ENCODE data around the gene BCL2L14.

BCL2L14 gene

DNA sequence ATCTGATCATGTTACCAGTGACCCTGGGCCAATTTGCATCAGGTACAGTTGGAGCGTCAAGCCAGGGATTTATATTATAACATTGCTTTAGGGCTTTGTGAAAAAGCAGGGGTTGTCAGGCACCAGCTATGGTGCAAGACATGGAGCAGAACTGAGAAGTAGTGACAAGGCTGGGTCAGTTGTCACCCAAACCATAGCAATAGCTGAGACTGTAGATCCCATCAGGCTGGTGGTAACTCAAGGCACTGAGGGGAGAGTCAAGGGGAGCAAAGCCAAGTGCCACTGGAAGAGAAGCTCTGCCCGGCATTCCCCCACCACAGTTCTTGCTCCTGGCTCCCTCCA, 16.9 kb downstream of the BCL2L14 start:
- no peak for DNase-seq (ENCODE audit: low read depth)
- TF ChIP-seq, protein P1, sequence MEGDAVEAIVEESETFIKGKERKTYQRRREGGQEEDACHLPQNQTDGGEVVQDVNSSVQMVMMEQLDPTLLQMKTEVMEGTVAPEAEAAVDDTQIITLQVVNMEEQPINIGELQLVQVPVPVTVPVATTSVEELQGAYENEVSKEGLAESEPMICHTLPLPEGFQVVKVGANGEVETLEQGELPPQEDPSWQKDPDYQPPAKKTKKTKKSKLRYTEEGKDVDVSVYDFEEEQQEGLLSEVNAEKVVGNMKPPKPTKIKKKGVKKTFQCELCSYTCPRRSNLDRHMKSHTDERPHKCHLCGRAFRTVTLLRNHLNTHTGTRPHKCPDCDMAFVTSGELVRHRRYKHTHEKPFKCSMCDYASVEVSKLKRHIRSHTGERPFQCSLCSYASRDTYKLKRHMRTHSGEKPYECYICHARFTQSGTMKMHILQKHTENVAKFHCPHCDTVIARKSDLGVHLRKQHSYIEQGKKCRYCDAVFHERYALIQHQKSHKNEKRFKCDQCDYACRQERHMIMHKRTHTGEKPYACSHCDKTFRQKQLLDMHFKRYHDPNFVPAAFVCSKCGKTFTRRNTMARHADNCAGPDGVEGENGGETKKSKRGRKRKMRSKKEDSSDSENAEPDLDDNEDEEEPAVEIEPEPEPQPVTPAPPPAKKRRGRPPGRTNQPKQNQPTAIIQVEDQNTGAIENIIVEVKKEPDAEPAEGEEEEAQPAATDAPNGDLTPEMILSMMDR (IDR thresholded peaks at IDR 0.05; ENCODE audit: insufficient read depth, low read depth, low read length, missing control alignments), result no peak
- no peak overlapping the region for H3K4me3 ChIP-seq (ENCODE audit: low read depth, low read length)

DNA sequence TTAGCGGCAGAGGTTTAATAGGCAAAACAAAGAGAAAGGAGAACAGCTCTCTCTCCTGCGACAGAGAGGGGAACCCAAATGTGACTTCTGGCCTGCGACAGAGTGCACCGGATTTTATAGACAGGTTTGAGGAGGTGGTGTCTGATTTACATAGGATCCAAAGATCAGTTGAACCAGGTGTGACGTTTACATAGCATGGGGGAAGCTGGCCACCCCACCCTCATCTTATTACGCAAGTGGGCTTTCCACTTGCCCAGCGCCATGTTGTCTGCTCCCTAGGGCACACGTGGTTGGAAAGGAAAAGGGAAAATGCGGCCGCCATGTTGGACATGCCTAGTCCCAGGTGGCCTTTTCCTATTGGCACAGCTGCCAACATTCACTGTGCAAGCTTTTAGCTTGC, 17.4 kb downstream of the BCL2L14 start:
- TF ChIP-seq, protein P1 (IDR thresholded peaks at IDR 0.05; ENCODE audit: insufficient read depth, low read depth, low read length, missing control alignments), result no peak
- no peak for DNase-seq (ENCODE audit: low read depth)
- H3K4me3 ChIP-seq (ENCODE audit: low read depth, low read length), result no peak overlapping the region

DNA sequence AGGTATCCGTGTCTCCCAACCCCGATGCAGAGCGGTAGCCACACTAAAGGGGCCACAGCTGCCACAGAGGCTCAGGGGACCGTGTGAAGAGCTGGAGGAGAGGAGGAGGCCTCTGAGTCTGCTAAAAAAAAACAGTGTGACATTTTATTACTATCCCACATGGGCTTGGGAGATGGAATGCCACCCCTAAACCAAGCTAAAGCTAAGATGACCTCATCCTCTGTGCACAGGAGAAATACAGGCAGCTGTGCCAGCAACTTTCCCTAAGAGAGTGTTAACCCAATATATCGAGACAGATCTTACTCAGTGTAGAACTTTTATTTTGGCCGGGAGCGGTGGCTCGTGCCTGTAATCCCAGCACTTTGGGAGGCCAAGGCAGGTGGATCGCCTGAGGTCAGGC, 18.0 kb downstream of the BCL2L14 start:
- no peak for DNase-seq (ENCODE audit: low read depth)
- TF ChIP-seq, protein P1 (IDR thresholded peaks at IDR 0.05; ENCODE audit: insufficient read depth, low read depth, low read length, missing control alignments), result no peak
- no peak overlapping the region for H3K4me3 ChIP-seq (ENCODE audit: low read depth, low read length)

- H3K4me3 ChIP-seq (ENCODE audit: low read depth, low read length), result no peak overlapping the region
- TF ChIP-seq, protein P1 (IDR thresholded peaks at IDR 0.05; ENCODE audit: insufficient read depth, low read depth, low read length, missing control alignments), result no peak
- no peak for DNase-seq (ENCODE audit: low read depth)
Measured at GRCh38 chr12:12091071-12091470, 20.3 kb downstream of the BCL2L14 start.

- no peak for DNase-seq (ENCODE audit: low read depth)
- TF ChIP-seq, protein P1 (IDR thresholded peaks at IDR 0.05; ENCODE audit: insufficient read depth, low read depth, low read length, missing control alignments), result no peak
- no peak overlapping the region for H3K4me3 ChIP-seq (ENCODE audit: low read depth, low read length)
Measured at GRCh38 chr12:12091977-12092663, 21.4 kb downstream of the BCL2L14 start.

DNA sequence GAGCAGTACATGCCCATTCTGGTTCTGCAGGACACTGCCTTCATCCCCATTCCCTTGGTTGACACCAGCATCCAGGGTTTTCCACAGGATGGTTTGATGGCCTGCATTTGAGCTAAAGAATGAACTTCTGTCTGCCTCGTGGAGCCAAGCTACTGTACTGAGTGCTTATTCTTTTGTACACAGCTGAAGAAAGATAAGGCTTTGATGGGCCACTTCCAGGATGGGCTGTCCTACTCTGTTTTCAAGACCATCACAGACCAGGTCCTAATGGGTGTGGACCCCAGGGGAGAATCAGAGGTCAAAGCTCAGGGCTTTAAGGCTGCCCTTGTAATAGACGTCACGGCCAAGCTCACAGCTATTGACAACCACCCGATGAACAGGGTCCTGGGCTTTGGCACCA, 23.7 kb downstream of the BCL2L14 start:
- no peak overlapping the region for H3K4me3 ChIP-seq (ENCODE audit: low read depth, low read length)
- TF ChIP-seq, protein P1 (IDR thresholded peaks at IDR 0.05; ENCODE audit: insufficient read depth, low read depth, low read length, missing control alignments), result no peak
- no peak for DNase-seq (ENCODE audit: low read depth)

GRCh38 chr12:12095021-12095420, 24.3 kb downstream of the BCL2L14 start:
- TF ChIP-seq, protein P1 (IDR thresholded peaks at IDR 0.05; ENCODE audit: insufficient read depth, low read depth, low read length, missing control alignments), result no peak
- H3K4me3 ChIP-seq (ENCODE audit: low read depth, low read length), result no peak overlapping the region
- no peak for DNase-seq (ENCODE audit: low read depth)
